RPMI8226 (cell line): ENCODE results near the gene AURKAIP1.

ENCODE experiments used
- DNase-seq: peaks from one replicate; pipeline ENCODE4 v3.0.0-alpha.2; 2015

AURKAIP1 gene

DNA sequence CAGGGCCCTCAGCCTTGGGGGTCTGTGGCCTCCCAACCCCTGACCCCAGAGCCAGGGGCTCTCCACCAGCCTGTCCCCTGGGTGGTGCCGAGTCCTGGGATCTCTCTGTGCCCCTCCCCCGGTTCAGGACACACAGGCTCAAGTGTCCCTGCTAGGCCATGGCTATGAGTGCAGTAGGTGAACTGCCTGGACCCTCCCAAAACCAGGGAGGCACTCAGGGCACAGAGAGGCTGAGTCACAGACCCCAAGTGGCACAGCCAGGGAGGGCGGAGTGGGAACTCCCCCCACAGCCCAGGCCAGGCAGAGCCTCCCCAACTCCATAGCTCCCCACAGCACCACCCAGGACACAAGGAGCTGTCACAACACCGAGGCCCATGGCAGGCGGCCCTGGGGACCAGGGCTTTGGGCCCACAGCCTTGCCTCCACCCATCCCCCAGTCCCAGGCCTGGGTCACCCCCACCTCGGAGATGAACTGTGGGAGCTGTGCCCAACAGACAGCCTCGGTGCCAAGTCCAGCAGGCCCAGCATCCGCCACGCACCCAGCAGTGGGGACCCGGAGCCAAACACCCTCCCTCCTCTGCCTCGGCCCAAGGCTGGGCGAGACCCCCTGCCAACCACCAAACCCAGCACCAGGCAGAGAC lies 29.0 kb downstream of the AURKAIP1 start:
- no peak for DNase-seq

- DNase-seq: no peak
These were observed 29.6 kb downstream of the AURKAIP1 start for GRCh38 chr1:1345384-1345783.

GRCh38 chr1:1344655-1345361 lies 30.2 kb downstream of the AURKAIP1 start:
- peak; percentile 59 for DNase-seq

- DNase-seq: no peak
These were observed 31.1 kb downstream of the AURKAIP1 start for GRCh38 chr1:1343811-1344421.

GRCh38 chr1:1342584-1343115 lies 32.4 kb downstream of the AURKAIP1 start:
- no peak for DNase-seq

GRCh38 chr1:1342061-1342562 lies 32.9 kb downstream of the AURKAIP1 start:
- no peak for DNase-seq

DNA sequence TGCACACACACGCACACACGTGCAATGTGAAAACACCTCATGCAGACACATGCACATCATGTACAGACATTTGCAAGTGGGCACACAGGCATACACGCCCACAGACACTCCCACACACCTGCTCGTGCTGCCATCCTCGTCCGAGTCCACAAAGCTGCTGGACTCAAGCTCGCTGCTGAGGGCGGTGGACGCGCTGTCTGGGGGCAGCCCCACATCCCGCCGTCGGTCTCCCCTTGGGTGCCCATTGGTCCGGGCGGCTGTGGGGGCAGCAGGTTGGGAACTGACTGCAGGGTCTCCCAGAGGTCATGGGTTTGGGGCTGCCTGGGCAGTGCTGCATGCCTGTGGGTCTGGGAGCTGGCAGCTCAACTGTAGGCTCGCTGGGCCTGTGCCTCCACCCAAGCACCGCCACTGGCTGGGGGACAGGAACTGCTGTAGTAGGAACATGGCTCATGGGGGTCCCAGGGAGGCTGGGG lies 33.4 kb downstream of the AURKAIP1 start:
- DNase-seq: no peak

DNA sequence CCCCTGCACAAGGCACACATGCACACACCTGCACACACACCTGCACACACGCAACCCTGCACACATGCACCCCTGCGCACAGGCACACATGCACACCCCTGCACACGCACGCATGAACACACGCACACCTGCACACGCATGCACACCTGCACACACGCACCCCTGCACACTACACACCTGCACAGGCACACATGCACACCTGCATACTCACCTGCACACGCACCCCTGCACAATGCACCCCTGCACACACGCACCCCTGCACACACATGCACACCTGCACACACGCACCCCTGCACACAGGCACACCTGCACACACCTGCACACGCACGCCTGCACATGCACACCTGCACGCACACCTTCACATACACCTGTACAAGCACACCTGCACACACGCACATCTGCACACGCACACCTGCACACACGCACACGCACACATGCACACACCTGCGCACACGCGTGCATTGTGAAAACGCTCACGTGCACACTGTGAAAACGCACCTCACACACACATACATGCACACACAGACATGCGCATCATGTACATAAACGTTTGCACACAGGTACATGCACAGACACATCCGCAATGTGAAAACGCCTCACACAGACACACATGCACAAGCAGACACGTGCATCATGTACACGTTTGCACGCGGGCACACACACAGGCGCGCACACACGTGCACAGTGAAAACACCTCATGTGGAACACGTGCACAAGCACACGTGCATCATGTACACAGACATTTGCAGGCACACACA lies 34.0 kb downstream of the AURKAIP1 start:
- DNase-seq: no peak

DNA sequence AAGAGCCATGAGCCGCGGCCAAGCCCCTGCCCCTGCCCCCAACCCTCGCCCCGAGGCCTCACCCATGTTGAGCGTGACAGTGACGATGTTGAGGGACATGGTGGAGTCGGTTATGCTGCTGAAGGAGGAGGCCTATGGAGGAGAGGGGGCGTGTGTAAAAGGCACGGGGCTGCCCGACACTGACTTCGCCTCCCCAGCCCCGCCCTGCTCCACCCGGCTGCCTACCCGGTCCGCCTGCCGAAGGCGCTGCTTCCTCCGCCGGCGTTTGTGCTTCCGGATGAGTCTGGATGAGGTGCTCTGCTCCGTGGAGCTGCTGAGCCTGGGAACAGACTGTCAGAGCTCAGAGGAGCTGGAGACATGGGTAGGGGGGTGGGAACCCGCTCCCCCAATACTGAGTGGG lies 34.8 kb downstream of the AURKAIP1 start:
- no peak for DNase-seq

- no peak for DNase-seq
These were observed 36.7 kb downstream of the AURKAIP1 start for GRCh38 chr1:1338278-1338677.

DNA sequence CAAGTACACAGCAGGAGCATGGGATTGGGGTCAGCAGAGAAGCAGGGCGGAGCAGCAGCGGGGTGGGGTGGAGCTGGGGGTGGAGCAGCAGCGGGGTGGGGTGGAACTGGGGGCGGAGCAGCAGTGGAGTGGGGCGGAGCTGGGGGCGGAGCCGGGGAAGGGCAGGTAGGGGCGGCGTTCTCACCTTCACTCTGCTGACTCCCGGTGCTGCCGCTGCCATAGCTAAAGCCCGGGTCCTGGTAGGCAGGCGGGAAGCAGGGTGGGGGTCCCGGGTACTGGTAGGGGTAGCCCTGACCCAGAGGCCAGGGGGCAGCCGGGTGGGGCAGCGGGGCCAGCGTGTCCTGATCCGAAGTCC lies 37.2 kb downstream of the AURKAIP1 start:
- no peak for DNase-seq

DNA sequence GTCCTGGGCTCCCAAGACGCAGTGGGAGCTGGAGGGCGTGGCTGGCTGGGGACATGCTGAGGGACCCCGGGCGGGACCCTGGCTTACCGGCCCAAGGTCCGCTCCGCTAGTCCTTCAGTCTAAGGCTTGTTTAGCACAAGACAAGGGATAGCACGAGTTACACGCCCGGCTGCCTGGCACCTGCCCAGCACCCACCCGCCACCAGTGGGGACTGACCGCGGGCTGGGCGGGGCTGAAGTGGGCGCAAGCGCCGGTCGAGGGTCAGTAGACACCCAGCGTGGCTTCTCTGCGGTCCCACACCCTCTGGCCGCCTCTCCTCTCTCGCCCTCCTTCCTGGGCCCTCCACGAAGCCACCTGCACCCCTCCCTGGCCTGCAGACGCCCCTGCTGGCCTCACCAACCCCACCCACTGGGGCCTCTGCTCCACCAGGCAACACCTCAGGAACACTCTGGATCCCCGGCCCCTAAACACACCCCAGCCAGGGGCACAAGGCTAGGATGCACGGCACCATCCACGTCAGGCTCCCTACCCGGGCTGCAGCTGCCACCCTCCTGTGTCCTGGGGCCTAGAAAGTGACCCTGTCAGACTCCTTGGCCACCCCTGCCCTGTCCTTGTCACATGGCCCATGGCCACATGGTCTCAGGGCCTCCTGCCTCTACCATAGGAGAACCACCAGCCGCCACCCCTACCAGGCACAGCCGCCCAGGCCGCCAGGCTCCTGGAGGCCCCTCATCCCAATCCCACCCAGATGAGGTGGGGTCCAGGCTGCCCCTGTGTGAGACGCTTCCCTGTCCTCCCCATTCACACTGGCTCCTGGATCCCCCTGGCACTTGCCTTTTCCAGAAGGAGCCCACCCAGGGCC lies 37.8 kb downstream of the AURKAIP1 start:
- no peak for DNase-seq

DNA sequence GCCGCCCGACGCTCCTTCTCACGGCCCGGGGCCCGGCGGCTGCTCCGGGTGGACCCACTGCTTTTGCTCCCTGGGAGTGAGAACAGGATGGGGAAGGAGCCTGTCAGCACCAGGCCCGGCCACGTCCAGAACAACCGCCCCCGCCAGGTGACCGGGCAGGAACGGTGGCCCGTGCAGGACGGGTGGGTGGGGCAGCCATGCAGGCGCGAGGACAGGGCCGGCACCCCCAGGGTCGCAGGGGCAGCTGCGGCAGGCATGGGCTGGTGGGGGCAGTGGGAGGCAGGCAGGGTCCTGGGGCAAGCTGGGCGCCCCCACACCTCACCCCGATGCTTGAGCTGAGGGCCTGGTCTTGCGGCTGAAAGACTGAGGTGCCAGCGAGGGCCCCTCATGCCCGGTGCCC lies 38.6 kb downstream of the AURKAIP1 start:
- DNase-seq: no peak

- DNase-seq: no peak
These were observed 39.2 kb downstream of the AURKAIP1 start for GRCh38 chr1:1335792-1336248.

DNA sequence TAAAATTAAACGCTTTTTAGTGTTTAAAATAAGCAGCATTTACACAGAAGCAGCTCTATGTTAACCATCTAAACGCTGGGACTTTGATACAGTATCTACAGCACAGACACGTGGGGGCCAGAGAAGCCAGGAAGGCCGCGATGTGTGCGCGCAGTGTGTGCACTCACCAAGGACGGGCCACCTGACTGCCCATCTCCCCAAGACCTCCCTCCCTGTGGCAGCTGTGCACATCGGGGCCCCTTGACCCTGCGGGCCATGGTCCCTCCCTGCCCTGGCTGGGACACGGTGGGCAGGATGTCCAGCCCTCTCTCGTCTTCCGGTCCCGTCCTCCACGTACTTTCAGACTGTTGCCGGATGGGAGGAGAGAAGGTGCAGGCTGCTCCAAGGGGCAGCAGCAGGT lies 39.7 kb downstream of the AURKAIP1 start:
- no peak for DNase-seq

DNA sequence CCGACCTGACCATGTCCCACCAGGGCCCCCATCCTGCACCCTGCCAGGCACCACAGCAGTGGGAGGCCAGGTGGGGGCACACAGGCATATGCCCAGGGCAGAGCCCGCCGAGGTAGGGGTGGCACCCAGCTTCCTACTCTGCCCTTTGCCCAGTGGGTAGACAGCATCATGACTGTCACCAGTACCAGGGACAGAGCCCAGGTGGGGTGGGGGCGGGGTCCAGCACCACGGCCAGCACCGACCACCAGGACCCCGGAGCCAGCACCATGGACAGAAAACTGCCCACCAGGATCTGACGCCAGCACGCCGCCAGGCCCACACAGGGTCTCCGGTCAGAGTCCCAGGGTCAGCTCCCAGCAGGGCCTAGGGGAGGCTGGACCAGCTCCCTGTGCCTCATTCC lies 40.2 kb downstream of the AURKAIP1 start:
- no peak for DNase-seq

GRCh38 chr1:1333551-1334241 lies 41.3 kb downstream of the AURKAIP1 start:
- no peak for DNase-seq

GRCh38 chr1:1332774-1333480 lies 42.1 kb downstream of the AURKAIP1 start:
- no peak for DNase-seq

DNA sequence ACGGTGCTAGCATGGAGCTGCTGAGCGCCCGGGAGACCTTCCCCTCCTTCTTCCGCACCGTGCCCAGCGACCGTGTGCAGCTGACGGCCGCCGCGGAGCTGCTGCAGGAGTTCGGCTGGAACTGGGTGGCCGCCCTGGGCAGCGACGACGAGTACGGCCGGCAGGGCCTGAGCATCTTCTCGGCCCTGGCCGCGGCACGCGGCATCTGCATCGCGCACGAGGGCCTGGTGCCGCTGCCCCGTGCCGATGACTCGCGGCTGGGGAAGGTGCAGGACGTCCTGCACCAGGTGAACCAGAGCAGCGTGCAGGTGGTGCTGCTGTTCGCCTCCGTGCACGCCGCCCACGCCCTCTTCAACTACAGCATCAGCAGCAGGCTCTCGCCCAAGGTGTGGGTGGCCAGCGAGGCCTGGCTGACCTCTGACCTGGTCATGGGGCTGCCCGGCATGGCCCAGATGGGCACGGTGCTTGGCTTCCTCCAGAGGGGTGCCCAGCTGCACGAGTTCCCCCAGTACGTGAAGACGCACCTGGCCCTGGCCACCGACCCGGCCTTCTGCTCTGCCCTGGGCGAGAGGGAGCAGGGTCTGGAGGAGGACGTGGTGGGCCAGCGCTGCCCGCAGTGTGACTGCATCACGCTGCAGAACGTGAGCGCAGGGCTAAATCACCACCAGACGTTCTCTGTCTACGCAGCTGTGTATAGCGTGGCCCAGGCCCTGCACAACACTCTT lies 42.8 kb downstream of the AURKAIP1 start:
- no peak for DNase-seq
